ENCODE results near the gene COL9A2.

DNA sequence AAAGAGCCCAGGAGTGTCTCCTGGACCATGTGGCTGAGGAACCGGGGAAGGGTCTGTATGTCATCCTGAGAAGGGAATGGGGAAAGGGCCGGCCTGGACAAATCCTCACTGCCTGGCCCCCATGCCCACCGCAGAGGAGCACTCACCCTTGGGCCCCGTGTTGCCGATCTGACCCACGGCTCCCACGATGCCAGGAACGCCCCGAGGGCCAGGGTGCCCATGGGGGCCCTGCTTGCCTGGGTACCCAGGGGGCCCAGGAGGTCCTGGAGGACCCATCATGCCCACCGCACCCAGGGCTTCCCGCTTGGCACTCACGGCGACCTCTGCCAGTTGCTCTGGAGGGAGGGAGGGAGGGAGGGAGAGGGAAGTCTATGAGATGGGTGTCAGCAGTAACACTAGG lies 14.6 kb downstream of the COL9A2 start:
- TF ChIP-seq CTCF (IDR thresholded peaks at IDR 0.05) (no peak), POLR2A (IDR thresholded peaks at IDR 0.05) (no peak)
